ENCODE results near the gene USP3.

DNA sequence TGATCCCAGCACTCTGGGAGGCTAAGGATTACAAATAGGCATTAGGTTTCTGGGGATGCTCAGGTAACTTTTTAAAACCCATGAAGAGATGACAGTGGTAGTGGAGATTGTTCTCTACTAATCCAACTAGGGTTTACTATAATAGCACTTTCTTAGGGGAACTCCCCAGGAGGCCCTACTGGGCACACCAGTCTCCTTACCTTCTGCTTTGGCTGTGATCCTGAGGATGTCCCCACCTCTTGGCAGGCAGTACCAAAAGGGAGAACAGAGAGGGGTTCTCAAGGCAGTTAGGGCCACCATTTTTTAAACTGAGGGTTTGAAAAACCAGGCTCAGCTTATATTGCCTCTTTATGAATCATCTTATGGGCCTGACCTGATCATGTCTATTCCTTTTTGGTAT lies 77.8 kb downstream of the USP3 start:
- TF ChIP-seq, protein P1, sequence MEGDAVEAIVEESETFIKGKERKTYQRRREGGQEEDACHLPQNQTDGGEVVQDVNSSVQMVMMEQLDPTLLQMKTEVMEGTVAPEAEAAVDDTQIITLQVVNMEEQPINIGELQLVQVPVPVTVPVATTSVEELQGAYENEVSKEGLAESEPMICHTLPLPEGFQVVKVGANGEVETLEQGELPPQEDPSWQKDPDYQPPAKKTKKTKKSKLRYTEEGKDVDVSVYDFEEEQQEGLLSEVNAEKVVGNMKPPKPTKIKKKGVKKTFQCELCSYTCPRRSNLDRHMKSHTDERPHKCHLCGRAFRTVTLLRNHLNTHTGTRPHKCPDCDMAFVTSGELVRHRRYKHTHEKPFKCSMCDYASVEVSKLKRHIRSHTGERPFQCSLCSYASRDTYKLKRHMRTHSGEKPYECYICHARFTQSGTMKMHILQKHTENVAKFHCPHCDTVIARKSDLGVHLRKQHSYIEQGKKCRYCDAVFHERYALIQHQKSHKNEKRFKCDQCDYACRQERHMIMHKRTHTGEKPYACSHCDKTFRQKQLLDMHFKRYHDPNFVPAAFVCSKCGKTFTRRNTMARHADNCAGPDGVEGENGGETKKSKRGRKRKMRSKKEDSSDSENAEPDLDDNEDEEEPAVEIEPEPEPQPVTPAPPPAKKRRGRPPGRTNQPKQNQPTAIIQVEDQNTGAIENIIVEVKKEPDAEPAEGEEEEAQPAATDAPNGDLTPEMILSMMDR (IDR thresholded peaks at IDR 0.05): no peak
- TF ChIP-seq EZH2 (IDR thresholded peaks at IDR 0.05; ENCODE audit: borderline replicate concordance, insufficient read depth, low read depth, low read length, poor library complexity, severe bottlenecking): no peak

All from B cell (primary cell).